8988T (cell line): ENCODE data around the gene ATP13A2.
A peak's percentile ranks its signal among the peaks of the same experiment; 100 is the strongest.

ENCODE experiments used
- DNase-seq: peaks from one replicate; pipeline ENCODE4 v3.0.0; 2011

ATP13A2 gene, protein sequence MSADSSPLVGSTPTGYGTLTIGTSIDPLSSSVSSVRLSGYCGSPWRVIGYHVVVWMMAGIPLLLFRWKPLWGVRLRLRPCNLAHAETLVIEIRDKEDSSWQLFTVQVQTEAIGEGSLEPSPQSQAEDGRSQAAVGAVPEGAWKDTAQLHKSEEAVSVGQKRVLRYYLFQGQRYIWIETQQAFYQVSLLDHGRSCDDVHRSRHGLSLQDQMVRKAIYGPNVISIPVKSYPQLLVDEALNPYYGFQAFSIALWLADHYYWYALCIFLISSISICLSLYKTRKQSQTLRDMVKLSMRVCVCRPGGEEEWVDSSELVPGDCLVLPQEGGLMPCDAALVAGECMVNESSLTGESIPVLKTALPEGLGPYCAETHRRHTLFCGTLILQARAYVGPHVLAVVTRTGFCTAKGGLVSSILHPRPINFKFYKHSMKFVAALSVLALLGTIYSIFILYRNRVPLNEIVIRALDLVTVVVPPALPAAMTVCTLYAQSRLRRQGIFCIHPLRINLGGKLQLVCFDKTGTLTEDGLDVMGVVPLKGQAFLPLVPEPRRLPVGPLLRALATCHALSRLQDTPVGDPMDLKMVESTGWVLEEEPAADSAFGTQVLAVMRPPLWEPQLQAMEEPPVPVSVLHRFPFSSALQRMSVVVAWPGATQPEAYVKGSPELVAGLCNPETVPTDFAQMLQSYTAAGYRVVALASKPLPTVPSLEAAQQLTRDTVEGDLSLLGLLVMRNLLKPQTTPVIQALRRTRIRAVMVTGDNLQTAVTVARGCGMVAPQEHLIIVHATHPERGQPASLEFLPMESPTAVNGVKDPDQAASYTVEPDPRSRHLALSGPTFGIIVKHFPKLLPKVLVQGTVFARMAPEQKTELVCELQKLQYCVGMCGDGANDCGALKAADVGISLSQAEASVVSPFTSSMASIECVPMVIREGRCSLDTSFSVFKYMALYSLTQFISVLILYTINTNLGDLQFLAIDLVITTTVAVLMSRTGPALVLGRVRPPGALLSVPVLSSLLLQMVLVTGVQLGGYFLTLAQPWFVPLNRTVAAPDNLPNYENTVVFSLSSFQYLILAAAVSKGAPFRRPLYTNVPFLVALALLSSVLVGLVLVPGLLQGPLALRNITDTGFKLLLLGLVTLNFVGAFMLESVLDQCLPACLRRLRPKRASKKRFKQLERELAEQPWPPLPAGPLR

GRCh38 chr1:17011439-17012307, at the start of gene ATP13A2:
Gene ATP13A2 (minus strand): TSS chr1:17011928. CDS start chr1:17011738, 190 bp downstream.
- peak; percentile 81 for DNase-seq

DNA sequence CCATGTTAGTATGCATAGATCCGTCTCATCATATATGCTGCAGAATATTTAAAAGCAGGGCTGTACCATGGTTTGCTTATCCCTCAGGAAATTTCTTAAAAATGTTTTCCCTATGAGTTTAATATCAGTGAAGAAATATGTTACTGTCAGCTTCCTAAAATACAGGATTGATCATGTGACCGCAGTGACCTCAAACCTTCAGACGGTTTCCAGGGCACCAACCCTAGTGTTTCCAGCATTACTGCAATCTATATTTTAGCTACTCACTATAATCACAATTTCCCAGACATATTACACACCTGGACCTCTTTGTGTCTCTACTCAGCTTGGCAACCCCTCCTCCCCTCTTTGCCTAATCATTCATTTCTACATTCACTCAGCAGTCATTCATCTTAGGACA, 49.8 kb upstream of the ATP13A2 start:
- DNase-seq = no peak

GRCh38 chr1:17060306-17060749, 48.6 kb upstream of the ATP13A2 start:
- DNase-seq = no peak

- peak; percentile 56 for DNase-seq
Observed at GRCh38 chr1:17059391-17060305, 47.9 kb upstream of the ATP13A2 start.

DNA sequence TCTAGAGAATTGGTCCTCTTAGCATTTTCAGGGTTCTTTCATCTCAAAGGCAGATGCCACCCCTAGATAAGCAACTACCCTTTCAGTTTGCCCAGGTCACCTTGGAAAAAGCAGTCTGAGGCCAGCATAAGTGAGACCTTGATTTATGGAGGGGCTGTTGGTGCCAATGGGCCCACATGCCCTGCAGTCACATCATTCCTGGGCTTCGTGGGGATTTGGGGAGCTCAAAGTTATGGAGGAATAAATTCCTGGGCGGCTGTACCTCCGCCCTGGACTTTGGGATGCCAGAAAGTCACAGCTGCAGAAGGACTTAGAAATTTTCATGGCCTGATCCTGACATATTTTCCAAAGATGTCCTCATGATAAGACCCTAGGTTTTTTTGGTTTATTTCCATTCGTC, 44.8 kb upstream of the ATP13A2 start:
- DNase-seq = no peak

DNA sequence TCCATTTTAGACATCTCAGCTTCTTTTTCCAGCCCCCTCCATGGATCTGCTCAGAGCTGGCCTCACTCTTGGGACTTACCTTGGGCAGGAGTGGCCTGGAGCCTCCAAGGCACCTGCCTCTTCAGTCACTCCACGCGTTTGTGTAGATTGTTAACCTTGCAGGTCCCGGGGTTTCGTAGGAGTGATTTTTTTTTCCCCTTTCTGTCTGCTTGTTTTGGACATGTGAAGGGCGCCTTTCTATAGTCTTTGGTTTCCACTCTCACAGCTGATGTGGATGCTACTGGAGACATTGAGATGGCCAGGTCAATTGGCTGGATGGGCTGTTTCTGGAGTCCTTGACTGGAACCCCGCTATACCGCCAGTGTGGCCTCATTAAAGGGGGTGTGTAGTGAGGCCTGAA, 44.1 kb upstream of the ATP13A2 start:
- DNase-seq = no peak

DNA sequence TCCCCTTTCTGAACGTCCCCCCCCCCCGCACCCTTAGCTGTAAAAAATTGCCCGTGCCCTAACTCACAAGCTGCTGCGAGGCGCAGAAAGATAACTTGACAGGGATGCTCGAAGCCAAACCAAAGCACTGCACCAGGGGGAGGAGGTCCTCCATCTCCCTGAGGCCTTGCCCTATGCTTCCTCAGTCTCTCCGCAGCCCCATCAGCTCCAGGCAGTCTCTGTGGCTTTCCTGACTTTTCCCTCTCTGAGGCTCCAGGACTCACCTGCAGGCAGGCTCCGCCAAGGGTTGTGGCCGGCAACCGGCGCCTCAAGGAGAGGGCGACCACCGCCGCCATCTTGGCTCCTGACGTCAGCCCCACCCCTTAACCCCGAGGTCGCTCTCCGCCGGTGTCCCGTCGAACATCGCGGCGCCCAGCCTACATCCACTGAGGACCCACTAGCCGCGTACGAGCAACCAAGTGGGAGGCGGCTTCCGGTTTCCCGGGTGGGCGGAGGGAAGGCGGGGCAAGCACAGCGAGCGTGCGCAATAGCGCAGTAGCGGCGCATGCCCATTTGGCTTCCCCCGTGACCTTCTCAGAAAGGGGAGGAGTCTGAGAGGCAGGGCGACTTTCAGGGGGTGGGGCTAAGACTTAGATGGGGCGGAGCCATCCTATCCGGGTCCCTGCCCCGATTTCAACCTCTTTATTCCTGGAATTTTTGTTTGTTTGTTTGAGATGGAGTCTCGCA, 42.1 kb upstream of the ATP13A2 start, which contains the start of gene SDHB:
Gene SDHB (minus strand): TSS at position 348 of the 726 bp plus-strand sequence. CDS start 13 bp downstream, at position 335.
- DNase-seq = peak; percentile 80

DNA sequence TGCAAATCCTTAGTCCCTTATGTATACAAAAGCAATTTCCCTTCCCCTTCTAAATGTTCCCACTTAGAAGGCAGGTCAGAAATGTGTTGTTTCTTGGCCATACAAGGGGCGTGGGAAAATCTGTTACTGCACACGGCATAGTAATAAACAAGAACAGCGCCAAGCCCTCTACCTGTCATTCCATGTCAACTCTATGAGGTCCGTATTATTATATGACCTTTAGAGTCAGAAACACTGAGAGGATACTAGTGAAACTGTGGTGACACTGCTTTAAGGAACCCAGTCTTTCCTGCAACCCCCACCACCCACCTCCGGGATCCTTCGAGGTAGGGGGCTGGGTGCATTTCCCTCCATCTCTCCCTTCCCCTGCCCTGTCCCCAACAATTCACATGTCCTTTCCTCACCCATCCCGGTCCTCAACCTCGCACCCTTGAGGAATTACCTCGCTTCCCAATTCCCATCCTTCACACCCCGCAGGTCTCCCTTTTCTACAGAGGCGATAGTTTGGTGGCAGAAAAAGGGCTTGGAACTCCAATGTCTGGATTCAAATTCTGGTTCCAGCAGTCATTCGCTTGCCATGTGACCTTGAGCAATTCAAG, 41.5 kb upstream of the ATP13A2 start:
- no peak for DNase-seq

DNA sequence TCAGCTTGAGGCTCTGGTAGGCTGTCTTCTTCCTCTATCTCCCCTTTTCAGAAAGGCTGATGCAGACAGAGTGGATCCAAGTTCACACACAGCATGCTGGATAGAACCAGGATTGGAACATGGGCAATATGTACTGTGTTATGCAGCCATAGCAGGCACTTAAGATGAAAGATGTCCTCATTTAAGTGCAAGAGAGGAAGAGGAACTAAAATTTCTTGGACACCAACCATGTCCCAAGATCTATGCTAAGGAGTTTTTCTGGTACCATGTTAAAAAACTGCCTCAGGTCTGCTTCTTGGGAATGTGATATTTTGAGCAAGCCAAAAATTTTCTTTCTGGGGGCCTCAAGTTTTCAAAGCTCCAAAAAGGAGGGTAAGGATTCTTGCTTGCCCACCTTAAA, 40.9 kb upstream of the ATP13A2 start:
- DNase-seq = no peak

DNA sequence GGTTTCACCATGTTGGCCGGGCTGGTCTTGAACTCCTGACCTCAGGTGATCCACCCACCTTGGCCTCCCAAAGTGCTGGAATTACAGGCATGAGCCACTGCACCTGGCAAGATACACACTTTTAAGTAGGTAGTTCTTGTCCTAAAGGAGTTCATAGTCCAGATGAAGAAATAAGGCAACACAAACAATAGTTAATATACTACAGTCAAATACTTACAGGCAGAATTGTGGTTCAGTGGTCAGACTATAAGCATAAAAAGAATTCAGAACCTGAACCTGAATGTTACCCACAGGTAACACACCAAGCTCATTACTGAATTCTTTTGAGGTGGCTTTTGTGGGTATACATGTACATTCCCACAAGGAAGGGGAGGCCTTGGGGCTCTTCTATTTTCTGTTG, 40.3 kb upstream of the ATP13A2 start:
- DNase-seq = no peak

GRCh38 chr1:17047924-17048323, 36.2 kb upstream of the ATP13A2 start:
- no peak for DNase-seq

DNA sequence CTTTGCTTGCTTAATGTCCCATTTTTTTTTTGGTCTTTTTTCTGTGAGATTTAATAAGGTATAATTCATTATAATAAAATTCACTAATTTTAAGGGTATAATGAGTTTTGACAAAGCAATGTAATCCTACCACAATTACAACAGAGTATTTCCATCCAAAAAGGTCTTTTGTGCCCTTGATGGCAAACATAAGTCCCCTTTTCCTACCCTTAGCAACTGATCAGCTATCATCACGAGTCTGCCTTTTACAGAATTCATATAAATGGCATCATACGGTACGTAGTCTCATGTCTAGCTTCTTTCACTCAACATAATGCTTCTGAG, 34.6 kb upstream of the ATP13A2 start:
- DNase-seq = no peak

DNA sequence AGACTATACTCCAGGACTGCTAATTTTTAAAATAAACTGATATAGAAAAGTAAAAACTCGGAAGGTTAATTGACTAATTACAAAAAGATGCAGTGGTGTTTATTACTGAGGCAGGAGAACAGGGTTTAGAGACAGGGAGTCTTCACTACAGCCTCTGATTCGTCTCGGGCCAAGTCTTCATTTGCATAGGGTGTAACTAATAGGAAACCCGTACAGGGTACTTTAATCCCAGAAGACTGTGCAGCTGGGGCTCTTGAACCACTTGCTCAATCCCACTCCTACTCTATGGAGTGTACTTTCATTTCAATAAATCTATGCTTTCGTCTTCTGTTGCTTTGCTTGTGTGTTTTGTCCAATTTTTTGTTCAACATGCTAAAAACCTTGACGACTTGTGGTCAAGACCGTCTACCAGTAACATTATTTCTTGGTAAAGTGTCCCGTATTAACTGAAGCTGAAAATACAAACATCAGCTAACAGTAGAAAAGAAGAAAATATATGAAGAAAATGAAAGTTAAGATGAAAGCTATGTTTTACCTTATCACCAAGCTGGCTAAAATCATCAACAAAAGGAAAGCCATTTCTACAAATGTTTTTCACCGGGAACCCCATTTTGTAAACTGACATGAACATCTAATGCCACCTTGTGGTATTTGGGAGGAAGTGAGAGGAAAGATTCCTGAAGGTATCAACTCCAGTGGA, 34.1 kb upstream of the ATP13A2 start:
- DNase-seq = no peak

DNA sequence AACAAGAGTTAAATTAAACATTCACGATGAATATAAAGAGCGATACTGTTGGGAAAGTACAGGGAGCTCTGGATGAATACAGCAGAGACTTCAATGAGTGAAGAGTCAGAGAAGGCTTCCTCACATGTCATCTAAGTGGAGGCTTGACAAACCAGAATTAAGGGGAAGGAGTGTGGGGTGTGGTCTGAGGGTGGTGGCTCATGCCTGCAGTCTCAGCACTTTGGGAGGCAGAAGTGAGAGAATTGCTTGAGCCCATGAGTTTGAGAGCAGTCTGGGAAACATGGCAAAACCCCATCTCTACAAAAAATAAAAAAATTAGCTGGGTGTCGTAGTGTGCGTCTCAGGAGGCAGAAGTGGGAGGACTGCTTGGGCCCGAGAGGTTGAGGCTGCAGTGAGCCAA, 33.4 kb upstream of the ATP13A2 start:
- no peak for DNase-seq

DNA sequence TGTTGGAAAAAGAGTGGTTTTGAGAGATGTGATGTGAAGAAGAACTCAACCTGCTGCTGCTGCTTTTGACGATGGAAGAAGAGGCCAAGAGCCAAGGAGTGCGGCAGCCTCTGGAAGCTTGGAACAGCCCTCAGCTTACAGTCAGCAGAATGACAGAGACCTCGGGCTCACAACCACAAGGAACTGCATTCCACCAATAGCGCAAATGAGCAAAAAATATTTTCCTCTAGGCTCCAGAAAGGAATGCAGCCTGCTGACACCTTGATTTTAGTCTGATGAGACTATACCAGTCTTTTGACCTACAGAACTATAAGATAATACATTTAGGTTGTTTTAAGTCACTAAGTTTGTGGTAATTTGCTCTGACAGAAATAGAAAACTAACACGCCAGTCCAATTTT, 31.9 kb upstream of the ATP13A2 start:
- no peak for DNase-seq

DNA sequence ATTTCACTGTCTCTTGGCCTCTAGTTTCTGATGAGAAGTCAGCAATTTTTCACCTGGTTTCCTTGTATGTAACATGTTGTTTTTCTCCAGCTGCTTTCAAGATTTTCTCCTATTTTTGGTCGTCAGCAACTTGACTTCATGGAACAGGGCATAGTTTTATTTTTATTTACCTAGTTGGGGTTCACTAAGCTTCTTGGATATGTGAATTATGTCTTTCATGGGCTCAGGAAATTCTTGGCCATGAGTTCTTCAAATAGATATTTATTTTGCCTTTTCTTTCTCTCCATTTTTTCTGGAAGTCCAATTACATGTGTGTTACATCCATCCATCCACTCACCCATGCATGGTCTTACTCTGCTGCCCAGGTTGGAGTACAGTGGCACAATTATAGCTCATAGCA, 28.4 kb upstream of the ATP13A2 start:
- DNase-seq = no peak

DNA sequence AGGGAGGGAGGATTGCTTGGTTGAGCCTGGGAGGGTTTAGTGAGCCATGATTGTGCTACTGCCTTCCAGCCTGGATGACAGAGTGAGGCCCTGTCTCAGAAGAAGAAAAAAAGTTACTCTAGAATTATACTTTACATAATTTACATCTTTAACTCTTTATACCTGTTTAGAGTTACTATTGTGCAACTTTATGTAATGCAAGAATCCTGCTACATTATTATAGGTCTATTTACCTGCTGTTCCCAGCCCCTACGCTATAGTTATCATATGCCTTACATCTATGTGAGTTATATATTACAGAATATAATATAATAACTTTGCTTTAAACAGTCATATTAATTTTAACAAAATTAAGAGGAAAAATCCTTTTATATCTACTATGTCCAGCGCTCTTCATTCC, 27.8 kb upstream of the ATP13A2 start:
- no peak for DNase-seq

- DNase-seq = no peak
Observed at GRCh38 chr1:17033481-17033880, 21.8 kb upstream of the ATP13A2 start.

DNA sequence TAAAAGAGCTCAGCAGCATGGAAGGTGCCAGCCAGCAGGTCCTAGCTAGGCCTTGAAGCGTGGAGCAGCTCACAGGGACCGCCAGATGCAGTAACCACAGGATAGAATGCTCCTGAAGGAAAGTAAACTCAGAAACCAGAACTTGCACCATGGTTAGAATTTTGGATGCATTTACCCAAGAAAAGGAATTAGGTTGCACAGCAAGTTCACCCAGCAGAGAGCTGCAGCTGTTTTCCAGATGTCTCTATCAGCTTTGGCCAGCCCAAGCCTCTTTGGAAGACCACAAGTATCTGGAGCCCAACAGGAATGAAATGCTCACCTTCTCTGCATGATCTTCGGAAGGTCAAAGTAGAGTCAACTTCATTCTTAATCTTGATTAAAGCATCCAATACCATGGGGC, 21.0 kb upstream of the ATP13A2 start:
- DNase-seq = no peak
